ENCODE measurements around the gene PEX11G.

The PEX11G gene

GRCh38 chr19:7492558-7492957, 3.7 kb upstream of the PEX11G start:
- no peak for DNase-seq

- no peak for DNase-seq
Observed at GRCh38 chr19:7492142-7492541, 3.3 kb upstream of the PEX11G start.

- DNase-seq: no peak
Observed at GRCh38 chr19:7489609-7490044, 792 bp upstream of the PEX11G start.

GRCh38 chr19:7486923-7487322, 1.9 kb downstream of the PEX11G start:
- DNase-seq: no peak

GRCh38 chr19:7483720-7484201, 5.1 kb downstream of the PEX11G start:
- DNase-seq: no peak

- DNase-seq: no peak
Observed at GRCh38 chr19:7482584-7483439, 6.0 kb downstream of the PEX11G start.

GRCh38 chr19:7480970-7481255, 7.9 kb downstream of the PEX11G start:
- no peak for DNase-seq

GRCh38 chr19:7480222-7480969, 8.4 kb downstream of the PEX11G start:
- DNase-seq: no peak

GRCh38 chr19:7478843-7479227, 10.0 kb downstream of the PEX11G start:
- no peak for DNase-seq

- no peak for DNase-seq
Observed at GRCh38 chr19:7478173-7478842, 10.5 kb downstream of the PEX11G start.

- no peak for DNase-seq
Observed at GRCh38 chr19:7477758-7478157, 11.1 kb downstream of the PEX11G start.

- DNase-seq: no peak
Observed at GRCh38 chr19:7476777-7477494, 11.9 kb downstream of the PEX11G start.

- no peak for DNase-seq
Observed at GRCh38 chr19:7476241-7476640, 12.6 kb downstream of the PEX11G start.

- DNase-seq: no peak
Observed at GRCh38 chr19:7475665-7476064, 13.2 kb downstream of the PEX11G start.

GRCh38 chr19:7471696-7472615, 16.9 kb downstream of the PEX11G start:
- DNase-seq: no peak

- DNase-seq: no peak
Observed at GRCh38 chr19:7470540-7471305, 18.1 kb downstream of the PEX11G start.

- no peak for DNase-seq
Observed at GRCh38 chr19:7469669-7470285, 19.1 kb downstream of the PEX11G start.

- no peak for DNase-seq
Observed at GRCh38 chr19:7468840-7469239, 20.0 kb downstream of the PEX11G start.

GRCh38 chr19:7467009-7467989, 21.5 kb downstream of the PEX11G start:
- DNase-seq: no peak

All from activated effector memory CD4-positive, alpha-beta T cell treated with Interleukin-2 at 50 U/mL for 16 hours (primary cell).